GM12878 (cell line): ENCODE results near the gene PPT2. TPM values are rescaled to one million over a fixed set of nuclear protein-coding genes. Genes with fewer than 3 reads are reported as not detected.

Experiments used
- BRCA1 ChIP-seq: IDR thresholded peaks from 2 replicates; pipeline ENCODE4 v1.6.1; 2011; ENCODE audit warnings: low read depth, low read length, improper control_type of control experiment
- CREB1 ChIP-seq: IDR thresholded peaks from 2 replicates; pipeline ENCODE4 v1.6.1; 2012; ENCODE audit warnings: low read depth, mild to moderate bottlenecking, inconsistent platforms
- CUX1 ChIP-seq: IDR thresholded peaks from 2 replicates; pipeline ENCODE4 v1.6.1; 2012; ENCODE audit warnings: improper control_type of control experiment, low read depth, low read length; ENCODE audit not compliant: insufficient replicate concordance
- HCFC1 ChIP-seq: fragments of 150-350 bp; IDR thresholded peaks from 2 replicates; pipeline ENCODE4 v1.6.1; 2014; ENCODE audit warnings: low read length
- IKZF1 ChIP-seq: fragments of 450-650 bp; conservative IDR thresholded peaks from 2 replicates; pipeline ENCODE4 v1.6.1; 2017; ENCODE audit warnings: antibody characterized with exemption, mild to moderate bottlenecking
- IKZF2 ChIP-seq, 2 experiments: fragments of 450-650 bp; IDR thresholded peaks; 2 replicates each; pipeline ENCODE4 v1.6.1; 2017; ENCODE audit warnings: mild to moderate bottlenecking in 2 of 2, moderate library complexity in 2 of 2
- KLF5 ChIP-seq: fragments of 450-650 bp; IDR thresholded peaks from 2 replicates; pipeline ENCODE4 v1.6.1; 2014; ENCODE audit warnings: mild to moderate bottlenecking; ENCODE audit not compliant: partially characterized antibody
- LARP7 ChIP-seq: fragments of 450-650 bp; IDR thresholded peaks from 2 replicates; pipeline ENCODE4 v1.6.1; 2017; ENCODE audit warnings: mild to moderate bottlenecking
- MTA3 ChIP-seq: IDR thresholded peaks from 2 replicates; pipeline ENCODE4 v1.6.1; 2012; ENCODE audit warnings: low read length, inconsistent platforms, borderline replicate concordance
- MXI1 ChIP-seq: fragments of 150-350 bp; IDR thresholded peaks from 2 replicates; pipeline ENCODE4 v1.6.1; 2011; ENCODE audit warnings: low read depth, mild to moderate bottlenecking, inconsistent platforms, low read length, improper control_type of control experiment
- NFYA ChIP-seq: IDR thresholded peaks from 2 replicates; pipeline ENCODE4 v1.6.1; 2011; ENCODE audit warnings: low read depth, mild to moderate bottlenecking, low read length, improper control_type of control experiment, borderline replicate concordance
- POLR2AphosphoS2 ChIP-seq: IDR thresholded peaks from 2 replicates; pipeline ENCODE4 v1.6.1; 2011; ENCODE audit warnings: low read depth, mild to moderate bottlenecking, low read length, improper control_type of control experiment, moderate library complexity
- RBBP5 ChIP-seq: fragments of 200-600 bp; sonication (generic); conservative IDR thresholded peaks from 2 replicates; pipeline ENCODE4 v1.6.1; 2016
- SIX5 ChIP-seq: IDR thresholded peaks from 2 replicates; pipeline ENCODE4 v1.6.1; 2011; ENCODE audit warnings: mild to moderate bottlenecking, low read depth, low read length, moderate library complexity; ENCODE audit not compliant: severe bottlenecking
- SMC3 ChIP-seq: IDR thresholded peaks from 2 replicates; pipeline ENCODE4 v1.6.1; 2011; ENCODE audit warnings: low read length, improper control_type of control experiment, borderline replicate concordance
- TARDBP ChIP-seq: IDR thresholded peaks from 2 replicates; pipeline ENCODE4 v1.6.1; 2016; ENCODE audit warnings: borderline replicate concordance
- TBL1XR1 ChIP-seq: IDR thresholded peaks from 2 replicates; pipeline ENCODE4 v1.6.1; 2012; ENCODE audit warnings: low read depth, low read length, improper control_type of control experiment
- TCF7 ChIP-seq: IDR thresholded peaks from 2 replicates; pipeline ENCODE4 v1.6.1; 2014; ENCODE audit warnings: antibody characterized with exemption, borderline replicate concordance
- YBX1 ChIP-seq: fragments of 450-650 bp; IDR thresholded peaks from 2 replicates; pipeline ENCODE4 v1.6.1; 2016; ENCODE audit warnings: antibody characterized with exemption
- YY1 ChIP-seq: IDR thresholded peaks from 2 replicates; pipeline ENCODE4 v1.6.1; 2011; ENCODE audit warnings: low read depth, mild to moderate bottlenecking, low read length
- ZNF622 ChIP-seq: fragments of 450-650 bp; IDR thresholded peaks from 2 replicates; pipeline ENCODE4 v1.6.1; 2017; ENCODE audit warnings: mild to moderate bottlenecking, inconsistent platforms
- ZZZ3 ChIP-seq: IDR thresholded peaks from 2 replicates; pipeline ENCODE4 v1.6.1; 2011; ENCODE audit warnings: low read depth; ENCODE audit not compliant: control insufficient read depth, insufficient read length
- polyA plus RNA-seq, 11 experiments: library from polyadenylated mRNA; depleted of rRNA in 4 of 11; unstranded in 6 of 11; stranded (reverse) in 5 of 11; fragments of >200 nt; fragmentation: Nextera tagmentation in 4 of 11; fragmentation: Illumina TruSeq in 1 of 11; extraction: Ambion mirVana in 4 of 11; extraction: Trizol in 1 of 11; gene quantifications; 1 replicate in 1 of 11; 2 replicates in 10 of 11; pipeline versions ENCODE4 v1.2.1 to v1.2.3, GENCODE V29; 2011 to 2016; ENCODE audit warnings: inconsistent platforms in 2 of 11, missing spikeins in 2 of 11, low read depth in 1 of 11
- total RNA-seq, 4 experiments: library from RNA; depleted of rRNA in 3 of 4; stranded (reverse); fragments of >200 nt in 3 of 4; fragmentation: Illumina TruSeq in 1 of 4; extraction: Trizol in 1 of 4; gene quantifications; 2 replicates each; pipeline versions ENCODE4 v1.2.1 to v1.2.3, GENCODE V29; 2013 to 2021
- TF ChIP-seq, protein P1 (sequence below): IDR thresholded peaks from 2 replicates; pipeline ENCODE4 v1.6.1; 2012; ENCODE audit warnings: low read length, inconsistent platforms
- TF ChIP-seq, protein P2 (sequence below): IDR thresholded peaks from 2 replicates; pipeline ENCODE4 v1.6.1; 2011; ENCODE audit warnings: mild to moderate bottlenecking, low read depth, low read length, moderate library complexity; ENCODE audit not compliant: insufficient replicate concordance

PPT2 gene
- total and polyA plus RNA-seq, 10 of the 15 experiments (the other 5 are each of a cell fraction or from before 2014, with no cell fraction given), result 1.3 to 25.5 (median 5.5) TPM

- TF ChIP-seq CUX1, result no peak
- 0 out of 2 replicates have a peak, but pooled peaks have one; percentile 43 for TF ChIP-seq YY1
- TF ChIP-seq, protein P1, sequence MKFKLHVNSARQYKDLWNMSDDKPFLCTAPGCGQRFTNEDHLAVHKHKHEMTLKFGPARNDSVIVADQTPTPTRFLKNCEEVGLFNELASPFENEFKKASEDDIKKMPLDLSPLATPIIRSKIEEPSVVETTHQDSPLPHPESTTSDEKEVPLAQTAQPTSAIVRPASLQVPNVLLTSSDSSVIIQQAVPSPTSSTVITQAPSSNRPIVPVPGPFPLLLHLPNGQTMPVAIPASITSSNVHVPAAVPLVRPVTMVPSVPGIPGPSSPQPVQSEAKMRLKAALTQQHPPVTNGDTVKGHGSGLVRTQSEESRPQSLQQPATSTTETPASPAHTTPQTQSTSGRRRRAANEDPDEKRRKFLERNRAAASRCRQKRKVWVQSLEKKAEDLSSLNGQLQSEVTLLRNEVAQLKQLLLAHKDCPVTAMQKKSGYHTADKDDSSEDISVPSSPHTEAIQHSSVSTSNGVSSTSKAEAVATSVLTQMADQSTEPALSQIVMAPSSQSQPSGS, result no peak
- no peak; the same call in 1 of the 2 replicates for TF ChIP-seq HCFC1
- no peak for TF ChIP-seq MTA3
- TF ChIP-seq CREB1, result no peak
- TF ChIP-seq ZNF622, result no peak
- no peak for TF ChIP-seq TARDBP
- no peak for TF ChIP-seq KLF5
- no peak for TF ChIP-seq ZZZ3
- TF ChIP-seq MXI1, result no peak; the same call in 1 of the 2 replicates
- no peak for TF ChIP-seq RBBP5
- TF ChIP-seq YBX1, result no peak
- TF ChIP-seq IKZF1, result peak; percentile 88
- TF ChIP-seq SMC3, result no peak
- TF ChIP-seq BRCA1, result no peak
- TF ChIP-seq IKZF2 (IDR thresholded peaks at IDR 0.05), result peak; percentile 87 to 88
- TF ChIP-seq SIX5, result no peak
- TF ChIP-seq TCF7, result no peak
- TF ChIP-seq NFYA, result no peak
- peak; percentile 61; the same call in 1 of the 2 replicates for TF ChIP-seq POLR2AphosphoS2
- no peak for TF ChIP-seq LARP7
- TF ChIP-seq, protein P2, sequence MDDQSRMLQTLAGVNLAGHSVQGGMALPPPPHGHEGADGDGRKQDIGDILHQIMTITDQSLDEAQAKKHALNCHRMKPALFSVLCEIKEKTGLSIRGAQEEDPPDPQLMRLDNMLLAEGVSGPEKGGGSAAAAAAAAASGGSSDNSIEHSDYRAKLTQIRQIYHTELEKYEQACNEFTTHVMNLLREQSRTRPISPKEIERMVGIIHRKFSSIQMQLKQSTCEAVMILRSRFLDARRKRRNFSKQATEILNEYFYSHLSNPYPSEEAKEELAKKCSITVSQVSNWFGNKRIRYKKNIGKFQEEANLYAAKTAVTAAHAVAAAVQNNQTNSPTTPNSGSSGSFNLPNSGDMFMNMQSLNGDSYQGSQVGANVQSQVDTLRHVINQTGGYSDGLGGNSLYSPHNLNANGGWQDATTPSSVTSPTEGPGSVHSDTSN, result no peak
- no peak for TF ChIP-seq TBL1XR1
These were observed 38.7 kb downstream of the PPT2 start, which contains the start of gene GPSM3 (continued) for GRCh38 chr6:32192608-32193039.
